ENCODE results near the gene THNSL1.

Gene THNSL1

GRCh38 chr10:25046641-25047040 lies 30.2 kb downstream of the THNSL1 start:
- DNase-seq (ENCODE audit: low read depth), result no peak
- H3K4me3 ChIP-seq (ENCODE audit: low read depth, low read length), result no peak overlapping the region
- TF ChIP-seq MAX (IDR thresholded peaks at IDR 0.05; ENCODE audit: low read depth, low read length) (no peak), POLR2A (IDR thresholded peaks at IDR 0.05; ENCODE audit: extremely low read depth, insufficient read length) (no peak), MYC (IDR thresholded peaks at IDR 0.05; ENCODE audit: low read depth, low read length) (no peak)

- H3K4me3 ChIP-seq (ENCODE audit: low read depth, low read length), result no peak overlapping the region
- TF ChIP-seq MAX (IDR thresholded peaks at IDR 0.05; ENCODE audit: low read depth, low read length) (no peak), POLR2A (IDR thresholded peaks at IDR 0.05; ENCODE audit: extremely low read depth, insufficient read length) (no peak), CTCF (IDR thresholded peaks at IDR 0.05; ENCODE audit: low read depth, low read length) (no peak), MYC (IDR thresholded peaks at IDR 0.05; ENCODE audit: low read depth, low read length) (no peak)
Measured at GRCh38 chr10:25047088-25047487, 30.7 kb downstream of the THNSL1 start.

GRCh38 chr10:25047591-25048301 lies 31.3 kb downstream of the THNSL1 start:
- no peak for DNase-seq (ENCODE audit: low read depth)
- no peak for TF ChIP-seq MYC (IDR thresholded peaks at IDR 0.05; ENCODE audit: low read depth, low read length)
- no peak overlapping the region for H3K4me3 ChIP-seq (ENCODE audit: low read depth, low read length)

More at GRCh38 chr10:25047088-25047487, 30.7 kb downstream of the THNSL1 start:
- DNase-seq (ENCODE audit: low read depth), result no peak

GRCh38 chr10:25048450-25048849 lies 32.0 kb downstream of the THNSL1 start:
- TF ChIP-seq POLR2A (IDR thresholded peaks at IDR 0.05; ENCODE audit: extremely low read depth, insufficient read length) (no peak), MAX (IDR thresholded peaks at IDR 0.05; ENCODE audit: low read depth, low read length) (no peak), CTCF (IDR thresholded peaks at IDR 0.05; ENCODE audit: low read depth, low read length) (no peak), MYC (IDR thresholded peaks at IDR 0.05; ENCODE audit: low read depth, low read length) (no peak)

GRCh38 chr10:25049966-25050365 lies 33.6 kb downstream of the THNSL1 start:
- TF ChIP-seq POLR2A (IDR thresholded peaks at IDR 0.05; ENCODE audit: extremely low read depth, insufficient read length), result no peak
- TF ChIP-seq MAX (IDR thresholded peaks at IDR 0.05; ENCODE audit: low read depth, low read length), result no peak
- TF ChIP-seq MYC (IDR thresholded peaks at IDR 0.05; ENCODE audit: low read depth, low read length), result no peak
- TF ChIP-seq CTCF (IDR thresholded peaks at IDR 0.05; ENCODE audit: low read depth, low read length), result no peak
- no peak overlapping the region for H3K4me3 ChIP-seq (ENCODE audit: low read depth, low read length)
- DNase-seq (ENCODE audit: low read depth), result no peak

More at GRCh38 chr10:25048450-25048849, 32.0 kb downstream of the THNSL1 start:
- DNase-seq (ENCODE audit: low read depth), result no peak
- no peak overlapping the region for H3K4me3 ChIP-seq (ENCODE audit: low read depth, low read length)

GRCh38 chr10:25050402-25050801 lies 34.0 kb downstream of the THNSL1 start:
- H3K4me3 ChIP-seq (ENCODE audit: low read depth, low read length), result no peak overlapping the region
- TF ChIP-seq POLR2A (IDR thresholded peaks at IDR 0.05; ENCODE audit: extremely low read depth, insufficient read length), result no peak
- no peak for TF ChIP-seq MYC (IDR thresholded peaks at IDR 0.05; ENCODE audit: low read depth, low read length)
- no peak for TF ChIP-seq MAX (IDR thresholded peaks at IDR 0.05; ENCODE audit: low read depth, low read length)
- no peak for TF ChIP-seq CTCF (IDR thresholded peaks at IDR 0.05; ENCODE audit: low read depth, low read length)
- DNase-seq (ENCODE audit: low read depth), result no peak
